HG02981 (cell line): ENCODE results near the gene PRPSAP2.

Experiments used
- ATAC-seq: cut with Tn5 transposase; IDR thresholded peaks from one replicate; pipeline ENCODE4 v1.9.1; 2021; ENCODE audit warnings: mild to moderate bottlenecking, moderate library complexity; ENCODE audit not compliant: unreplicated experiment

Gene PRPSAP2

DNA sequence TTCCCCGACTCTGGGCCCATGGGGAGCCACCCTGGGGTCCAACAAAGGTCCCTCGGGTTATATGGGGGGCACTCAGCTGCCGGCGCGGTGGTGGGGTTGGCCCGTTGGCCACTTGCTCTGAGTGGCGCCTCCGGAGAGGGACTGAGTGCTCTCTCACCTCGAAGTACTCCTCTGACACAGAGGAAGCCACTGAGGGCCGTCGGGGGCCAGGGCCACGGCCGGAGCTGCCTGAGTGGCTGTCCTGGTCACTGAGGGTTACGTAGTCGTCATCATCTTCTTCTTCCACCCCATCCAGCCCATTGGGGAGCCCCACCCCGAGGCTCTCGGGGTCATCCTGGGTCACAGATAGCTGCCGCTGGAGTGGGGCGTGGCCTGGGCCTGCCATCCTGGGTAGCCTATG, 119.7 kb downstream of the PRPSAP2 start:
- ATAC-seq, result no peak

DNA sequence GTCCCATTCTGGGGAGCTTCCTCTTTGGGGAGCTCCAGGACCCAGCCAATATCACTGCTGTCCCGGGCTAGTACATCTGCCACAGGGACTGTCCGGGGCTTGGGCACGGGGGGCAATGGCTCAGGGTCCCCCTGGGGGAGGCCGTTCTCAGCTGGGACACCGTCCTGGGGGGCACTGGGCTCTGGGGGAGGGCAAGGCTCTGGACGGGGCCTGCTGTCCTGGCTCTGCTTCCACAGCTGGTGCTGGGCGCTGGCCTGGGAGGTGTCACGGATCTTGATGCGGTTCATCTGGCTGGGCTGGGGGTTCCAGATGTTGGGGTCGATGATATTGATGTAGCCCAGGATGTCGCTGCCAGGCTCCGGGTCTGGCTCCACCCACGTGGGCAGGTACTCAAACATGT, 120.1 kb downstream of the PRPSAP2 start:
- ATAC-seq, result no peak

DNA sequence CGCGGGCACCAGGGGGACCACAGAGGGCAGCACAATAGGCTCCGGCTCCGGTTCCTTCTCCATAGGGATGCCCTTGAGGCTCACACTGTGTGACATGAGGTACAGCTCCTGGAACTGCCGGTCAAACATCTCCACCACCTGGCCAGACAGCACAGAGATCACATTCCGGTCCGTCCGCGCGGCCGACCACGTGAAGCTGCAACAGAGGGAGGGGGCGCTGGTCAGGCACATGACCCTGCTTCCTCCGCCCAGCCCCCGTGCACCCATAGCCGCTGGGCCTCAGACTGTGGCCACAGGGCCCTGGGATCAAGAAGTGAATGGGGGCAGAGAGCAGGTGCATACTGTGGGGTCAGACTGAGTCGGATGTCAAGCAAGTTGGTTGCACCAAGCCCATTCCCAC, 120.7 kb downstream of the PRPSAP2 start:
- ATAC-seq, result no peak
